NCI-H1436 treated with DMSO at 0.1 percent for 48 hours (cell line): ENCODE results near the gene LGALS16.
"Not testable (repeated sequence)": the region's sequence is repeated elsewhere in the genome, so short reads cannot be mapped to it uniquely, and the experiment has no call there.

Experiments used
- DNase-seq: peaks from one replicate; lab custom pipeline; 2025; lab: John Stamatoyannopoulos, UW

Gene LGALS16, protein sequence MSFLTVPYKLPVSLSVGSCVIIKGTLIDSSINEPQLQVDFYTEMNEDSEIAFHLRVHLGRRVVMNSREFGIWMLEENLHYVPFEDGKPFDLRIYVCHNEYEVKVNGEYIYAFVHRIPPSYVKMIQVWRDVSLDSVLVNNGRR

DNA sequence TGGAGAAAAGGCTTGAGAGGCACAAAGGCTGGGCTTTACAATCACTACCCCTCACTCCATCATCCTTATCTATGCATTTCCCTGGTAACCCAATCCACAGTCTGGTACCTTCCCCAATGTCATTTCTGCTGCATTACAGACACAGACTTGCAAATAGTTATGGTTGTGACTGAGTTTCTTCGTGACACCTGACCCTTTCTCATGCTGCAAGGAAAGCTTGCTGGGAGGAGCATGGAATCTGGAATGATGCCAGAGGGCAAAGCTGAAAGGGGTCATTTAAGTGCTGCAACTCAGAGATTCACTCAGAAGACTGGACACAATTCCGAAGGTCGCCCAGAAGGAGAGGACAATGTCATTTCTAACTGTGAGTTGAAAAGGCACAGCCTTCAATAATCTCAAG lies at the start of gene LGALS16:
Gene LGALS16, plus strand, starts transcription at position 301 of the 400 bp plus-strand sequence. Its CDS starts 49 bp downstream, at position 350.
- no peak for DNase-seq

DNA sequence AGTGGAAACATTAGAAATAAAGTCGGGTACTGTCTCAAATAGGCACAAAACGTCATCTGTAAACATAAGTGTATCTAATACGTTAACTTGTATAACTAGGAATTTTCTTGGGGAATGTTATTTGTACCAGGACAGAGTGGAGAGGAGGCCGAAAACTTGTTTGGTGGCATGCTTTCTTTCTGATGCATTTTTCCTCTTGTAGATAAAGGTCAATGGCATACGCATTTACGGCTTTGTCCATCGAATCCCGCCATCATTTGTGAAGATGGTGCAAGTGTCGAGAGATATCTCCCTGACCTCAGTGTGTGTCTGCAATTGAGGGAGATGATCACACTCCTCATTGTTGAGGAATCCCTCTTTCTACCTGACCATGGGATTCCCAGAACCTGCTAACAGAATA lies 48.7 kb upstream of the LGALS16 start:
- no peak for DNase-seq

DNA sequence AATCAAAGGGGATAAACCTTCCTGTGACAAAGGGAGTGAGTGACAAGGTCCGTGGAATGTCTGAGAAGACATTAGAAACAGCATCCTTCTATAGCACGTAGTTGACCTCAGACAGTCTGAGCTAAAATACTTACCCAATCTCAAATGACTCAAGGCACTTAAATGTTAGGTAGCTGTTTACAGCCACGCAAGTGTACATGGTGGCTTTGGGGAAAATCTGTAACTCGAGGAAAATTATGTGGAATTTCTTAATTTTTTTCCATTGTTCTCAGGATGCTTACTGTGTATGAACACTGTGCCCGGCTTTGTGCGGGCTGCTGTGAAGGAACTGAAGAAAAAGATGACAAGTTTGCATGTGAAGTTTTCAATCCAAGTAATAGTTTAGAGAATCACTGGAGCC lies 48.2 kb upstream of the LGALS16 start:
- no peak for DNase-seq

DNA sequence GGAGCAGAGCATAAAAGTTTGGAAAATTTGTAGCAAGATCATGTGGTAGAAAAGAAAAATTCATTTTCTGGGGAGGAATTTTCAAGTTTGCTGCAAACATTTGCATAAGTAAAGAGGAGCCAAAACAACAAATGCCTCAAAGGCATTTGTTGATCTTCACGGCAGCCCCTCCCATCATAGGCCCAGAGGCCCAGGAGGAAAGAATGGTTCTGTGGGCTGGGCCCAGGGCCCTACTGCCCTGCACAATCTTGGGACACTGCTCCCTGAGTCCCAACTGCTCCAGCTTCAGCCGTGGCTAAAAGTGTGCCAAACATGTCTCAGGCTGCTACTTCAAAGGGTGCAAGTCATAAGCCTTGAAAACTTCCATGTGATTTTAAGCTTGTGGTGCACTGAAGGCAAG lies 42.1 kb upstream of the LGALS16 start:
- DNase-seq, result no peak

DNA sequence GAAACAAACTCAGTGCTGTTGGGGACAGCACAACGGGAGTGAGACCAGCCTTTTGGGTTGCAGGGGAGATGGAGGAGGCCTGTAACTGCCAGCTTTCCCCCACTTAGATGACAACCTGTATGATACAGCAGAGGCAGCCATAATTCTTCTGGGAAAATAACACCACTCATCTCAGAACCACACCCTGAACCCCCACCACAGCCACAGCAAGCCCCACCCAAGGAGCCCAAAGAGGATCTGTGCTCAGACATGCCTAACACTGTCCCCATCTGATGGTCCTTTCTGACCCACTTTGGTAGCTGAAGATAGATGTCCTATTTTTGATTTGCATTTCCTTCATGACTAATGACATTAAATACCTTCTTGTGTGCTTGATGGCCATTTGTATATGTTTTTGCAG lies 38.0 kb upstream of the LGALS16 start:
- DNase-seq, result no peak

DNA sequence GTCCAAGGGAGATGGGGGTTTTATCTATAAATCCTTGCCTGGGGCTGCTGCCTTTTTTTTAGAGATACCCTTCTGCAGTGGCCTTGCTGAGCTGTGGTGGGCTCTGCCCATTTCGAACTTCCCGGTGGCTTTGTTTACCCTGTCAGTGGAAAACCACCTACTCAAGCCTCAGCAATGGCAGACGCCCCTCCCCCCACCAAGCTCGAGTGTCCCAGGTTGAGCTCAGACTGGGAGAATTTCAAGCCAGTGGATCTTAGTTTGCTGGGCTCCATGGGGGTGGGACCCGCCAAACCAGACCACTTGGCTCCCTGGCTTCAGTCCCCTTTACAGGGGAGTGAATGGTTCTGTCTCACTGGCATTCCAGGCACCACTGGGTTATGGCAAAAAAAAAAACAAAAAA lies 31.8 kb upstream of the LGALS16 start:
- no peak for DNase-seq

DNA sequence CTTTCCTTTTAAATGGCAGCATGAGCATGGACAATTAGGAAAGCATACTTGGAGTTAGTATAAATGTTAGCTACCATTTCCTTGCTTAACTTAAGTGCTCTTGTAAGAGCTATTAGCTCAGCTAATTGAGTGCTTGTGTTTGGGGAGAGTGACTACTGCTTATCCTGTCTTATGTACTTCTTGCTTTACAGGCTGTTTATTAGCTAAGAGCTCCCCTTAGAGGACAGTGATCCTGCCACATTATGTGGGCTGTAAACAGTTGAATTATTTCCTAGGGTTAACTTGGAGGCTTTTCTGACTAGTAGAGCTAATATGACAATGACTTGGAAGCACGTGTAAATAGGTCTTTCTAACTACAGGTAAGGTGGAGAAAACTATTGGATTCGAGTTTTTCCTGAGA lies 28.1 kb upstream of the LGALS16 start:
- DNase-seq, result not testable (repeated sequence)

DNA sequence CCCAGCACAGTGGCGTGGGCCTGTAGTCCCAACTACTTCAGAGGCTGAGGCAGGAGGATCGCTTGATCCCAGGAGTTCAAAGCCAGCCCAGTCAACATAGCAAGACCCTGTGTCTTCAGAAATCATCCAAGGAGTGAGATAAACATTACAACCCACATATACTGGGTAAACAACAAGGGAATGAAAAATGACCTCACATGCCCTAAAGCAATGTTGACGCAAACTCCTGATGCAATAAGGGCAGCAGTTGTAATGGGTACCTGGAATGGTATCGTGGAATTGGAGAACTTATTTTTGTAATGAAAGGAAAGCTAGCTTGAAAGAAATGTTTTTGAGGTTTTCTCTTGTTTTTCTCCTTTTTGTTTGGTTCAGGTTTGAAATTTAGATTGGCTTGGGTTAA lies 24.5 kb upstream of the LGALS16 start:
- DNase-seq, result no peak

DNA sequence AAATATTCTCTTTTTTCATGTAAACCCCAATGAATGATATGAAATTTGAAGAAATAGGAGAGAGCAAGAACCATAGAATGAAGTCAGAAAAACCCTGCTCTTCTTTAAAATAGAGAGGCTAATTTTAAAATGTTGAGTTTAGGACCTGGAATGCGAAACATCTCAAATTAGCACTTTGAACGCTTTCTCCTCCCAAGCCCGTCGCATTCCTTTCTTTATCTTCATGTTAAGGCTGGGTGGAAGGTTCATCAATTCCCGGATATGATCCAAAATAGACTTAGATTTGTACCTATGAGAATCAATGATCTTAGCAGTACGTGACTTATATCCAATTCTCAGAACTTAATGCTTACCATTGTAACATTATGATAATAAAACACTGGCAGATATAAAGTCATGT lies 24.1 kb upstream of the LGALS16 start:
- DNase-seq, result no peak

DNA sequence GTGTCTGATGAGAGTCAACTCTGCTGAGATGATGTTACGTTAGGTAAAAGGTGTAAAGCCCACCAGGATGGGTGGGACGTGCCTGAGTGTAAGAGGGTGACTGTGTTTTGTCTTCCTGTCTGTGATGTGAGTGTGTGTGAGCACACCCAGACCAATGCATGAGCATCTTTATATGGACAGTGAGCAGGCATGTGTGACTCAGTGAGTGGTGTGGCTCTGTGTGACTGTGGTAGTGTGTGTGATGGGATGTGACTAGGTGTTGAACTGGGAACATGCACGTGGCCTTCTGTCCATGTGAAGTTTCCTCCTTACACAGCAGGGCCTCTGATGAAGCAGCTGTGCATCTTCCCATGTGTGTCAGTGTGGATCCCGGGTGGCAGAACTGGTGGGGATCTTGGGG lies 17.8 kb upstream of the LGALS16 start:
- no peak for DNase-seq

DNA sequence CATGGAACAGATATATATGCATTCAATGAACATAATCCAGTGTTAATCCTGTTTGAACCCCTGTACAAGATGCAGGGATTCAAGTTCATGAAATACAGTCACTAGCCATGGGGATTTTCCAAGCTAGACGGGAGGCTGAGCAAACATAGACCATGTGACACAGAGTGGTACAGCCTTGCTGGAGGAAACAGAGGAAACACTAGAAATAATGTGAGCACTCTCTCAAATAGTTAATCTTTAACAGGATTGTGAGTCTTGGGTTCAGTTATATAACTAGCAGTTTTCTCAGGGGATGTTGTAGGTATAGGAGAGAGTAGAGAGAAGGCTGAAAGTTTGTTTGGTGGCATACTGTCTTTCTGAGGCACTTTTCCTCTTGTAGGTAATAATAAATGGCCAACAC lies 13.9 kb upstream of the LGALS16 start:
- no peak for DNase-seq

DNA sequence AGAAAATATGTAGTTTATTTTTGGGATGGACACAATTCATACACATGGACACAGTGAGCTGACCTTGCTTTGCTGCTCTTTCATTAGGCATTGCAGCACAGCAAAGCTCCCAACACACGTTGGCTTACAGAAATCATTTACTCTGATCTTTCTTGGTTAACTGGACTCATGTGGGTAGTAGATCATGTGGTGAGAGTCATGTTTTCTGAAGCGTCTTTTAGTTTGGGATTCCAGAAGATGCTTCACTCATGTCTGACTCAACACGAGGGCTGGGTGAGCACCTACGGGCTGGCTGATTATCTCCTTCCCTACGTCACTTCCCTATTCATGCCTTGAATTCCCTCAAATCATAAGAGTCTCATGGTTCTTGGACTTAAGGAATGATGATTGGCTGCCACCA lies 12.1 kb upstream of the LGALS16 start:
- no peak for DNase-seq

DNA sequence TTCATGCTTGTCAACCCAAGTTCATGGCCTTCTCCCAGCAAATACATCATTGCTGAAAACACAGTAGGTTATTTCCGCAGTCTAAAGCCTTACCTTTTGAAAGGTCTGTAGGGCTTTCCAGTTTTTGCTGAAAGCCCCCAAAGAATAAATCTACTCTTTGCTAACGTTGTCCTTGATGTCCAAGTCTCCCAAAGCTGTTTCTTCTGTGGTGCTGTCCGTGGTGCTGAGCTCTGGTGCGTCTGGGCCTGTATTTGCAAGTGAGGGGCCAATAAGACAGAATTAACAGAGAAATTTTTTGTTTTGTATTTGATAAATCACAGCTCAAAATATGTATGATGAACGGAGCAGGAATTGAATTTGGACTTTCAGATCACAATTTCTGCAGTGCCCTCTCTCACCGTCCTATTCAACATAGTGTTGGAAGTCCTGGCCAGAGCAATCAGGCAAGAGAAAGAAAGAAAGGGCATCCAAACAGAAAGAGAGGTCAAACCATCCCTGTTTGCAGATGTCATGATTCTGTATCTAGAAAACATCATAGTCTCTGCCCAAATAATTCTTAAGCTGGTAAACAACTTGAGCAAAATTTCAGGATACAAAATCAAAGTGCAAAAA lies 9.8 kb upstream of the LGALS16 start:
- DNase-seq, result no peak

DNA sequence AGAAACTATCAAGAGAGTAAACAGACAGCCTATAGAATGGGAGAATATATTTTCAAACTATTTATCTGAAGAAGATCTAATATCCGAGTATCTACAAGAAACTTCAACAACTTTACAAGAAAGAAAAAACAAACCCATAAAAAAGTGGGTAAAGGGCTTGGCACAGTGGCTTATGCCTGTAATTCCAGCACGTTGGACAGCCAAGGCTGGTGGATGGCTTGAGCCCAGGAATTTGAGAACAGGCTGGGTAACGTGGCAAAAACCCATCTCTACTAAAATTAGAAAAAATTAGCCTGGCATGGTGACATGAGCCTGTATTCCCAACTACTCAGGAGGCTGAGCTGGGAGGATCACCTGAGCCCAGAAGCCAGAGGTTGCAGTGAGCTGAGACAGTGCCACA lies 7.8 kb upstream of the LGALS16 start:
- no peak for DNase-seq

DNA sequence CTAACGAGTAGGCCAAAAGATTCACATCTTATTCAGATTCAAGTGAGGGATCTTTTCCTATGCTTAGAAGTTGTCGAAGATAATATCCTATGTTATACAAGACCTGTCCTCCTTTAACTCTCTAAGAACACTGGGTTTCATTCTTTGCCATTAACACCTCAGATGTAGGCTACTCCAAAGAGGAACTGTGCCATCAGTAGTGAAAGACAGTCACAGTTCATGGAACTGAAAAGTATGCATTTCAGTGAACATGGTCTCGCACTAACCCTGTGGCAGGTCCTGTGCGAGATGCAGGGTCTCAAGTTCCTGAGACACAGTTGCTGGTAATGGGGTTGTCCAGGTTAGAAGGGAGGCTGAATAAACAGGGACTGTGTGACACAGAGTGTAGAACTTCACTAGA lies 4.1 kb downstream of the LGALS16 start:
- DNase-seq, result no peak

DNA sequence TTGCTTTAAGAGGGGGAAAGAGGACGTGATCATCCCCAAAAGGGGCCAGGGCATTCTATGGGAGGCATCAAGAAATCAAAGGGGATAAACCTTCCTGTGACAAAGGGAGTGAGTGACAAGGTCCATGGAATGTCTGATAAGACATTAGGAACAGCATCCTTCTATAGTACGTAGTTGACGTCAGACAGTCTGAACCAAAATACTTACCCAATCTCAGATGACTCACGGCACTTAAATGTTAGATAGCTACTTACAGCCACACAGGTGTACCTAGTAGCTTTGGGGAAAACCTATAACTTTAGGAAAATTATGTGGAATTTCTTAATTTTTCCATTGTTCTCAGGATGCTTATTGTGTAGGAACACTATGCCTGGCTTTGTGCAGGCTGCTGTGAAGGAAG lies 4.9 kb downstream of the LGALS16 start:
- DNase-seq, result no peak

DNA sequence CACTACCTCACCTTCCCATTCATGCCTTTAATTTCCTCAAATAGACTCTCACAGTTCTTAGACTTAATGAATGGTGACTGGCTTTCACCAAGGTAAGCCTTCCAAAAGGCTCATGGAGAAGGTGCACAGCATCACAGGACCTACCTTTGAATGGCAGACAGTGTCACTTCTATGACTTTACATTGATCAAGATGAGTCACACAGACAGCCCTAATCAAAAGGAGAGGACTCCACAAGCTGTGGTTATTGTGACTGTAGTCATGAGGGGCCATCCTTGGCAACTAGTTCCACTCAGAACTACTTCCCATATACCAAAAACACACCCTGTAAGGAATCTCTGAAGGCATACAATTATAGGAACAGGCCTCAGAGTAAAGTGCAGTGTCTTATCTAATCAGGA lies 5.9 kb downstream of the LGALS16 start:
- DNase-seq, result no peak

DNA sequence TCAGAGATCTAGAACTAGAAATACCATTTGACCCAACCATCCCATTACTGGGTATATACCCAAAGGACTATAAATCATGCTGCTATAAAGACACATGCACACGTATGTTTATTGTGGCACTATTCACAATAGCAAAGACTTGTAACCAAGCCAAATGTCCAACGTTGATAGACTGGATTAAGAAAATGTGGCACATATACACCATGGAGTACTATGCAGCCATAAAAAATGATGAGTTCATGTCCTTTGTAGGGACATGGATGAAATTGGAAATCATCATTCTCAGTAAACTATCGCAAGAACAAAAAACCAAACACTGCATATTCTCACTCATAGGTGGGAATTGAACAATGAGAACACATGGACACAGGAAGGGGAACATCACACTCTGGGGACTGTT lies 14.1 kb downstream of the LGALS16 start:
- DNase-seq, result not testable (repeated sequence)

DNA sequence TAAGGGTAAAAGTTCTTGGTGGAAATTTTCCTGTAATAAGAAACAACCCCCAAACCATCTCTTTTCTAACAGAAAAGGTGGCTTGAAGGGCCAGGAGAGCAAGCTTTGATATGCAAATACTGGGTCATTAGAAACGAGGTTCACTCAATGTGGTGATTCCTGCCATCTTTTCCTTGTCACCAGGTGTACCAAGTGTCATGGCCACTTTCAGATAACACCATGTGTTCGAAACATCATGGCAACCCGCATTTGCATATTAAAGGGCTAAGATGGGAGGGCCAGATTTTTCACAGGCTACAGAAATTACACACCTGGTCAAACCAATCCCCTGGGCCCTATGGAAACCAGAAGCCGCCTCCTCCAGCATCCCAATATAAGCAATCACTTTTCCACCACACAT lies 15.3 kb downstream of the LGALS16 start:
- DNase-seq, result no peak

DNA sequence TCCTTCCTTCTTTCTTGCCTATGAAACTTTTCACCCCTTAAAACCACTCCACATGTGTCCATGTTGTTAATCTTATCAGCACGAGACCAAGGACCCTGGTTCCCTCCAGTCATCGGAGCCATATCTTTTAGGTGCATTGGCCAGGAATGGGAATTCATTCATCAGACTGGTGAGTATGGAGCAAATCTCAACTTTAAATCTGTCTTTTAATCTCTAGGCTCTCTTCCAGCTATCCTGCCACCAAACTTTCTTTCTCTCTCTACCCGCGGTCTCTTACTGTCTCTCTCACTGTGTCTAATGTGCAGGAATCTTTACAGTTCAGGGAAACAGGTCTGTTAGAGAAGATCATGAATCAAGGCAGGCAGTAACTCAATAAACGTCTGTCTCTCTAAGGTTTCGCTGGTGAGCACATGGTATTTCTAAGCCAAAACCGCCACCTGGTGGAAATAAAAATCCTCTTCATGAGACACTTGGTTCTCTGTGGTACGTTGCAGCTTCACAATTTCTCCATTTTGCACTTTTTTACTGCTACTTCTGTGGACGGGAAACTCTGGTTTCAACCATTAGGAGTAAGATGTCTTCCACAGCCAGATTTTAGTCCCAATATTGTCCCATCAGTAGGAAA lies 16.1 kb downstream of the LGALS16 start:
- DNase-seq, result no peak

DNA sequence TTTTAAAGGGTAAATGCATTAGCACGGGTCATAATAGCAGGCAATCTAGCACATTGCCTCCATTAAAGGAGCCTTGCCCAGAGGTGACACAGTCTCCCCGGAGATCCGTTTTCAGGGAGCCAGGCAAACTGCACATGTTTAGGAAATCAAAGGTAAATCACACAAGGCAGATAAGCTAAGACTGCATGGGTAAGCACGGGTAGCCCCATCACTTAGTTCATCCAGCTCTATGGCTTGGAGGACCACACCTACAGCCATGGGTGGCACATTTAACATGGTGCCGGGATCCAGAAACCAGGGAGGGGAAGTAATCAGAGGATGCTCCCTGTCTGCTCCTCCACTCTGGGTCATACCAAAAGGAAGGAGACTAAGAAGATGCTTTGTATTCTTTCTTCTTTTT lies 16.8 kb downstream of the LGALS16 start:
- DNase-seq, result no peak

DNA sequence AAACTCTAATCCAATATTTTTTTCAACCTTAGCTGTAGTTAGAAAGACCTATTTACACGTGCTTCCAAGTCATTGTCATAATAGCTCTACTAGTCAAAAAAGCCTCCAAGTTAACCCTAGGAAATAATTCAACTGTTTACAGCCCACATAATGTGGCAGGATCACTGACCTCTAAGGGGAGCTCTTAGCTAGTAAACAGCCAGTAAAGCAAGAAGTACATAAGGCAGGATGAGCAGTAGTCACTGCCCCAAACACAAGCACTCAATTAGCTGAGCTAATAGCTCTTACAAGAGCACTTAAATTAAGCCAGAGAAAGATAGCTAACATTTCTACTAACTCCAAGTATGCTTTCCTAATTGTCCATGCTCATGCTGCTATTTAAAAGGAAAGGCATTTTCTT lies 18.1 kb downstream of the LGALS16 start:
- not testable (repeated sequence) for DNase-seq

DNA sequence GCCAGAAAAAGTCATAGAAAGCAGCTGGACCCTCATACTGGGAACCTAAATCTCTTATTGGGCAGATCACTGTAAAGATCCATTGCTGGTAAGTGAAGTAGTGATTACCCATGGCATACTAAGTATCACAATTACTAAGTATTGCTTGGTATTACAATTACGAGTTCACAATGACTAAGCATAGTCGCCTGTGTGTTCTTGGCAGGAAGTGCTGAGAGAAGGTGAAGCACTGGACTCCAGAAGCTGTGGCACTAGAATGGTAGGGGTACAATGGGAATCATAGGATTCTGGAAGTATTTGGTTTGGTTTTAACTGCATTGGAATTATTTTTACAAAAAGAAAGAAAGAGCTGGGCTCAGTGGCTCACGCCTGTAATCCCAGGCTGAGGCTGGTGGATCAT lies 20.3 kb downstream of the LGALS16 start:
- no peak for DNase-seq
